GM18909 (cell line): ENCODE data around the gene ASCC3.
A peak's percentile ranks its signal among the peaks of the same experiment; 100 is the strongest.
"Not testable (repeated sequence)": the region's sequence is repeated elsewhere in the genome, so short reads cannot be mapped to it uniquely, and the experiment has no call there.

Source experiments
- ATAC-seq: cut with Tn5 transposase; IDR thresholded peaks from one replicate; pipeline ENCODE4 v1.9.1; 2021; ENCODE audit warnings: mild to moderate bottlenecking; ENCODE audit not compliant: unreplicated experiment, poor library complexity

ASCC3 gene

DNA sequence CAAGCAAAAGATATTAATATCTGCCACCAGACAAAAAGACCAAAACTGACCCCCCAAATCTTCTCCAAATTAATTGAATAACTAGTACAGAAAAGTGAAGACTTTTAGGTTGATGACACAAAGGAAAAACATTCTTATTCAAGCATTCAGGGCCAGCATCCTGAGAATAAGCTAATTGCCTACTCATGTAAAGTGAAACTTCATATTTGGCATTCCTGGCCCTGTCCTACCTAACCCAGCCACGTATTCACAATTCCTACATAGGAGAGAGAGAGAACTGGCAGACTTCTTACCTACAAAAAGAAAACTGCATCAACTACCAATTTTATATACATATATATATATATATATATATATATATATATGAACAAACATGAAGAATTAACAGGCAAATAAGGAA lies 4.9 kb upstream of the ASCC3 start:
- no peak for ATAC-seq

DNA sequence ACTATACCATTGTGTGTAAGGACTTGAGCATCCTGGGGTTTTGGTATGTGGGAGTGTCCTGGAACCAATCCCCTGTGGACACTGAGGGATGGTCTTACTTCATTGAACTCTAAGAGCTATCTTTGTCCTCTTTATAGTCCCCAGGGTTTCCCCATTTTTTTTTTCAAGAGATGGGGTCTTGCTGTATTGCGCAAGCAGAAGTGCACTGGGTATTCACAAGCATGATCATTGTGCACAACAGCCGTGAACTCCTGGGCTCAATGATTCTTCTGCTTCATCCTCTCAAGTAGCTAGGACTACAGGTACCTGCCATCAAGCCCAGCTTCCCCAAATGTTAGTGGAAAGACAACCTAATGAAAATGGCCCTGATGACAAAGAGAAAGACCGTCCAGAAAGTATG lies 2.2 kb upstream of the ASCC3 start:
- no peak for ATAC-seq

DNA sequence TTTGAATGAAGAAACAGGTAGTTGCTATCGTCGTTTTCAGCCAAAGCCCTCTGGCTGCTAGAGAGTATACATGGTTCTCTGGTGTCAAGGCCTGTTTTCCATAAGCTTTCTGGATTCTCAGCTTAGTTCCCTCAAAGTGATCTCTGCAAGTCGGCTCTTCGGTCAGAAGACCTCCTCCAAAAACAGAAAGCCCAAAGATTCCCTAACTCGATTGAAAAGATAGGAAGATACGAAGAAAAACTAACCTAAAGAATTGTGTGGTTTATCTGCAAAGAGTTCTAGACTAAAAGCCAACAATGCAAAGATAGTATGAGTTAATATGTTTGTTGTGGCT lies 545 bp upstream of the ASCC3 start:
- ATAC-seq: no peak

DNA sequence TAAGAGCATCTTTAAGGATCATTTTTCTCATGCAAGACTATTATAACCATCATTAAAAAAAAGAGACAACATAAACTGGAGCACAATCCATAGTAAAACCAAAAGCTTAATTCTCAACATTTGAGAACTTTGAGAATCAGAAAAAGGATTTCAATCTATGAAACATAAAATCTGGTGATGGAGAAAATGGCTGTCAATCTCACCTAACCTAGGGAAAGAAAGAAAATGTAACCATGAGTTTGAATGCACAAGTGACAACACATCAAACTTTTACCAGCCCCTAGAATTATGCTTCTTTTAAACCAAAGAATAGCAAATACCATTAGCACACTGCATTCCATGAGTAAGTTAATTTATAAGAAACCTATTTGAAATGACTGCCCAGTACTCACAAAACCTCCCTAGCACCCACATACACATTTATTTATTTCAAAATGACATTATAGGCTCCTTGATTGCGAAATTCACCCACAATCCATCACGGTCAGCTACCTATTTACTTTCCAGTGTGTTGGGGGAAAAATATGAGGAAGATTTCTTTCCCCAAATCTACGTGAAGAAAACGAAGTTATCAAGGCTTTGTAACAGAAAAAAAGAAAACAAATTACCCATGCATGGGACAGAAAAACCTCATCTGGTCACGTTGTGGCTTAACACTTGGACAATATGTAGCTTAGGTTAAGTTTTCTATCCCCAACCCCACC lies 828 bp downstream of the ASCC3 start:
- ATAC-seq: no peak

DNA sequence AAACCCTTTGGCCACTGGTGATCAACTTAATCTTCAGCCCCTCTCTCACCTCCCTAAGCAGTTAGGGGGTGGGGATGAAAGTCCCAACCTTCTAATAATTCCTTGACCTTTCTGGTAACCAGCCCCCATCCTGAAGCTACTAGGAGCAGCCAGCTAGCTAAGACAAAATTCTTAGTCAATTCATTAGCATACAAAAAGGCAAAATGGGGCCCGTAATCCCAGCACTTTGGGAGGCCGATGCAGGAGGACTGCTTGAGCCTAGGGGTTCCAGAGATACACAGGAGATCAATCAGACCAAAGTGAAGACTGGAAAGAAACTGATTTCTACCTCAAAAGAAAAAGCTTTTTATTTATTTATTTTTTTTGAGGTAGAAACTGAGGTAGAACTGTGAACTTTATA lies 1.8 kb downstream of the ASCC3 start:
- no peak for ATAC-seq

DNA sequence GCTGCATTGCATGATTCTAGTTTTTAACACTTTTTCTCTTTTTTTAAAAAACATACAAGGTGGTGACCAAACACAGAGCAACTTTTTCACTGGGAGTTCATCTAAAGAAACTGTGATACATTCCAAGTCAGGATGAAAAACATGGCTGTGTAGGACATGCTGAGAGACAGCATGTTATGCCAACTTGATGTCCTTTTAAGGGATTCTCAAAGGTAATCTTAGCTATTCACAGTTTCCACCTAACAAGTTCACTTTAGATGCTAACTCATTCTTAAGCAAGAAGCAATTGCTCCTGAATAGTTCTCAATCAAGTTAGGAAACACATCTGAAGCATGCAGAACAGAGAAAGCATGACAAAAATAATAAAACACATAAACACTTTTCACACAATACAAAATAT lies 3.3 kb downstream of the ASCC3 start:
- ATAC-seq: no peak

DNA sequence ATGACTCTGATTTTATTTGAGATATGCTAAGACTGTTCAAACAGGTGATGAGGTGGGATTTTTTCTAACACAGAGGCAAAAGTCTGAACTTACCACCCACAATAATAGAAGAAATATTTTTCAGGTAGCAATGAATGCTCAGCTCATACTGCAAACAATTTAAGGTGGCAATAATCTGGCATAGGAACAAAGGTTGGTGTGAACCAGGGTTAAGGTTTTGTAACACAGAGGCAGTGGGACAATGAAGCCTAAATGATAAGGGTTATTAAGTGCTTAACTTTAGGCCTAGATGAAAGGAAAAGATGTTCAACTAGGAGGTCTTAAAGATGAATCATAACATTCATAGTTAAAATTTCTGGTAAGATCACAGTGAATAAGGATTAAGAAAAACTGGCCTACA lies 4.9 kb downstream of the ASCC3 start:
- ATAC-seq: no peak

DNA sequence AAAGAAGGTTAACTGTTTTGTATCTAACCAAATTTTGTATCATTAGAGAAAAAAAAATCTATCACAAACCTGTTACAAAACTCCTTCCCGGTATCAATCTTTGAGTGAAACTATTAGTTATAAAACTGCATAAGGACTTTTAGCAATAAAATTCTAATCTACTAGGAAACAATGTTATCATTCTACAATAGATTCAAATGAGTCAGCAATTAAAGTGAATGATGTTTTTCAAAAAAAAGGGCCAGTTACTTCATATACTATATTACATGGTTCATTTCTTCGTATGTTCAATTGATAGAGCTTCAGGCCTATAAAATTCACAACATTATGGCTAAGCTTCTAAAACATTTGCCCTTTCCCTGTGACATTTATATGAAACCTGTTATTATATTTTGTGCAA lies 15.6 kb downstream of the ASCC3 start:
- ATAC-seq: no peak

DNA sequence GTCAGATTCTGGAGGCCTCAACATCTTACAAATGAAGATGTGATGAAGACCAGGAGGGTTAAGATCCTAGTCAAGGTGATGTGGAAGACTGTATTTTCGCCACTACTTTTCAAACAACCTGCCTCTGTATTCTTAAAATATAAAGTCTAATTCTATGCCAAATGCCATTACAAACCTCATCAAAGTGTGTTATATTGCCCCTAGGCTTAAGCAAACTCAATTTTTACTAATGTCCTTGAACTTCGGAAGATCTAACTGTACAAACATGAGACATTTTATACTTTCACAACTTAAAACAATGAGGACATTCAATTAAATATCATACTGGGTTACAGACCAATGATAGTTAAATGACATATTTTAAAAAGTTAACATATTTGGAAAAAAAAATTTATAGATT lies 19.1 kb downstream of the ASCC3 start:
- ATAC-seq: no peak

DNA sequence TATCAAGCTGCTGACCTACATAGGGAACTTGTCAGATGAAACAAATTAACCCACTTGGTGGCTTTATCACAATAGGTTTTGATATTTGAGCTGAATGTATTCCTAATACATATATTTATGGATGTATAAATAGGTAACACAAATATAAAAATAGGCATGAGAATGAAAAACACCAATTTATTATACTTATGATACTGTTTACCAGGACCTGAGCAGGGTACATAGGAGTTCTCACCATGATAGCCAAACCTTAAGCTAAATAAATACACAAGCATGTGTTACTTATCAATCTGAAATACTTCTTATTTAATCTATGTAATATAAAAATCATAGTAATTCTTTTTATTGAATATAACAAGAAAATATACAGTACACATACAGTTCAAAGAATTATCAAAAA lies 25.0 kb downstream of the ASCC3 start:
- no peak for ATAC-seq

DNA sequence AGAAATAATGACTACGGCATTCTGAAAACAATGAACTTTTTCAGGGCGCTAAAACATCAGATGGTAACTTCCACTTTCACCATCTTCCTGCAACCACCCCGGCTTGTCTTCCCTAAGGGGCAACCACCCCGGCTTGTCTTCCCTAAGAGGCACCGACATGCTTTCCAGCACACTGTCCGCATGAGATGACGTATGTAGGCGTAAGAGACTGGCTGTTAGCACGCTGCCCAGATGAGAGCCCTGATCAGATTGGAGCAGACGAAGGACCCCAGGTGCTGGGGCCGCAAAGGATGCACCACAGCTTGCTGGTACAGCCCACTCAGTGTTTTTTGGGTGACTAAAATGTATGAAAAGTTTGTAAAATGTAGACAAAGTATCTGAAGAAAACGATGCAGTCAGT lies 29.3 kb downstream of the ASCC3 start:
- ATAC-seq: no peak

DNA sequence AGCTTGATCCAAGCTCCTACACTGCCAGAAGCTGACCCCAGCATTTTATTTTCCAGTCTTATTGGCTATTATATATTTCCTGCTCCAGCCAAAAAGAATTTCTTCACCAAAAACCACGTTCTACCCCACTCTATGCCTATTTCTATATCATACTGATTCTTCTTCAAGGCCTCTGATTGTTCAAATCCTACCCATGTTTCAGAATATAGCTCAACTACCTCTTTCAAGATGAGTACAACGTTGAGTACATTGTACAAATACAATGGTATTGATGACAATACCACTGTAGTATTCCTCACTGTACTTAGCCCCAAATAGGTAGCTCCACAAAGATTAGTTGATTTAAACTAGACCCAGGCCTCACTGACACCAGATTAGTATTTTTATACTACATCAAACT lies 31.0 kb downstream of the ASCC3 start:
- no peak for ATAC-seq

DNA sequence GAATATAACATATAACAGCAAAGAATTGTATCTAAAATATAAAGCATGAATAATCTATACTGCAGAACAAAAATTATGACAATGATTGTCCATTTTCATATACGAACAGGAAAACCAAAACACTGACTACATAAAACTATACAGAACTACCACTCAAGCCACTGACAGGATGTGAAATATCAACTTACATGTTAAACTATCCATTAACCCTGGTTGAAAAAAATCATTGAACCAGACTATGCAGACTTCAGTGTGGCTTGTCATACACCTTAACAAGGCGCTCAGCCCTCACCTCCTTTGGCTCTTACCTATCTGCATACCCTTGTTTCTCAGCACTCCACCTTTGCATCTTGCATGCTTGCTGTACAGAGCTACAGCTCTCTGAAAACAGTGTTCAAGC lies 34.9 kb downstream of the ASCC3 start:
- peak; percentile 74 for ATAC-seq

DNA sequence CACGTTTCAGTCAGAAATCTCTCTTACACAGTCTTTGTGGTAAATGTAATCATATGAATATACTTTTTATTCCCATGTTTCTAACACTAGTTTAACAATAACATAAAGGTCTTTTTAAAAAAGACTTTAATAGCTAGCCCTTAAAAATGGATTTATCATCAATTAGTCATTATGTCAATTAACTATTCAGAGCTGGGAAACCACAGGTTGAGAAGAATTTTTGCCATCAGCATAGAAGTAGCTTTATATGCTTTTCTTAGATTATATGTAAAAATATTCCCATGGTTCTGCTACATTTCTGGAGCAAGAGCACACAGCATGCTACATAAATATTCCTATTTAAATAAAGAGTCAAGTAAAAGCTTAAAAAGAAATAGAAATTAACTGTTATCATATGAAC lies 35.5 kb downstream of the ASCC3 start:
- no peak for ATAC-seq

DNA sequence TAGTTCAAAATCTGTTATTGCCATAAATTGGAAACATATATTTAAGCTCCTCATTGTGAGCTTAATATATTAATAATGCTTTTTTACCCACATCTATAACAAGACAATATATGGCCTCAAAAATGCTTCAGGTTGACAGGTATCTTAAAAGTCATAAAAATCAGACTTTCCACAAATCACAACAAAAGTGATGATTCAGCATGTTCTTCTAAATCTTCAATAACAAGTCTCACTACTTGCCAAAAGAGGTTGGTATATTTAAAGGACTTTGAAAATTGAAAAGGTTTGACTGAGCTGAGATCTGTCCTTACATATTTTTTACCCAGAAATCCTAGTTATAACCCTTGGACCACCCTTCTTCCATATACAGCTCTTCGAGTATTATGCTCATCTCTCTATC lies 41.7 kb downstream of the ASCC3 start:
- no peak for ATAC-seq

DNA sequence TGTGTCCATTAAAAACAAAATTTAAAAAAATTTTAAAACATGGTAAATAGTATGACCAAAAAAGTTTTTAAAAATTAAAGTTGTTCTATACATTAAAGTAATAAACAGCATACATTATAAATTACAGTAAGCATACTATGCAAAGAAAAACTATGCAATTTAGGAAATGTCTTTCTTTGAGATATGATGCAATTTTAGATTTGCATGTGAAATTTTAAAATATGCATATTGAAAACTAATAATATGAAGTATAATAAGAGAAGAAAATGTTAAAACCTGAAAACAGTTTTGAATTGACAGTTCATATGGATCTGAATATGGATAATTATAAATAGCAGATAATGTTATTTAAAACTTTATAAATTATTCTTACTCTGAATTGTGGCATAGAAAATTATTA lies 43.1 kb downstream of the ASCC3 start:
- no peak for ATAC-seq

DNA sequence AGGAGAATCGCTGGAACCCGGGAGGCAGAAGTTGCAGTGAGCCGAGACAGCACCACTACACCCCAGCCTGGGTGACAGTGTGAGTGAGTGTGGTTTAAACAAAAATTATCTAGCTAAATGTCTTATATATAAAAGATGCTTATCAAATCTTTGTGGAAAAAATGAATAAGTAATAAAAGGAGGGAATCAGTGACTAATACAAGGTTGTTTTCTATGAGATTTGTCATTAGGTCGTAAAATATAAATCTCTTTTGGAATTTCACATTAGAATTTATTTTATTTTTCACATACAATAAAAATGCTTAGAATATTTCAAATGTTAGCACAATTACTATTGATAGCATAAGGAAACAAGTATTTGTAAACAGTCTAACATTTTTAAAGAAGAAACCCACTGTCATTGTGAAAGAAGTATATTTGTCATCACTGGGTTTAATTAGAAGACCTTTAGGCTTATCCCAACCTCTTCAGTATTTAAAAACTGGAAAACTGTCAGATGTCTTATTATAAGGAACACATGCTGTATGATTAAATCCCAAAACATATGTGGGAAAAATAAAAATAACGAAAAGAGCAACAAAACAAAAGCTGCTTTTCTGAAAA lies 47.1 kb downstream of the ASCC3 start:
- ATAC-seq: no peak

DNA sequence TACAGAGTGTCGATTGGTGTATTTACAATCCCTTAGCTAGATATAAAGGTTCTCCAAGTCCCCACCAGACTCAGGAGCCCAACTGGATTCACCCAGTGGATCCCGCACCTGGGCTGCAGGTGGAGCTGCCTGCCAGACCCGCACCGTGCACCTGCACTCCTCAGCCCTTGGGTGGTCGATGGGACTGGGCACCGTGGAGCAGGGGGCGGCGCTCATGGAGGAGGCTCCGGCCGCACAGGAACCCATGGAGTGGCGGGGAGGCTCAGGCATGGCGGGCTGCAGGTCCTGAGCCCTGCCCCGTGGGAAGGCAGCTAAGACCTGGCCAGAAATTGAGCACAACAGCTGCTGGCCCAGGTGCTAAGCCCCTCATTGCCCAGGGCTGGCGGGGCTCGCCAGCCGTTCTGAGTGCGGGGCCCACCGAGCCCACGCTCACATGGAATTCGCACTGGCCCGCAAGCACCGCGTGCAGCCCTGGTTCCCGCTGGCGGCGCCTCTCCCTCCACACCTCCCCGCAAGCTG lies 52.0 kb downstream of the ASCC3 start:
- not testable (repeated sequence) for ATAC-seq

DNA sequence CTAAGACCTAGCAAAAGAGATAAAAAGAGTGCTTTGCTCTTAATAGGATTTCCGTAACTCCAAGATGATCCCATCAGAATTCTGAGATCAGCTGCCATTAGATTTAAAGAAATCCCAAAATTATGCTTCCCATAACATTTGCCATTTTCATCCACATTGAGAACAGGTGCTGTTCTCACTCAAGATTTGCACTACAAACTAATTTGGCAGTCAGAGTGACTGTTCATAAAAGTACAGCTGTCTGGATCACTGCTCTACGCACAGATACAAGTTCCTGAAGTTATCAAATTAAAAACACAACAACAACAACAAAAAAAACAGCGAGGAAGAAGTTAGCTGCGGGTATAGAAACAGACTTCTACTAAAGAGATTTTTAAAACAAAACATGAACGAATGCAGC lies 58.1 kb downstream of the ASCC3 start:
- no peak for ATAC-seq

DNA sequence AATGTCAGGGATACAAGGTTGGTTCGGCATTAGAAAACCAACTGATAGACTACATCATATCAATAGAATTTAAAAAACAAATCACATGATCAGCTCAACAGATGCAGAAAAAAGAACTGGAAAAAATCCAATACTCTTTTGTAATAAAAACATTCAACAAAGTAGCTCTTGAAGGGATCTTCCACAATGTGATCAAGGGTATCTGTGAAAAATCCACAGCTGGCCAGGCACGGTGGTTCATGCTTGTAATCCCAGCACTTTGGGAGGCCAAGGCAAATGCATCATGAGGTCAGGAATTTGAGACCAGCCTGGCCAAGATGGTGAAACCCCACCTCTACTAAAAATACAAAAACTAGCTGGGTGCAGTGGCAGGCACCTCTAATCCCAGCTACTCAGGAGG lies 63.1 kb downstream of the ASCC3 start:
- no peak for ATAC-seq

DNA sequence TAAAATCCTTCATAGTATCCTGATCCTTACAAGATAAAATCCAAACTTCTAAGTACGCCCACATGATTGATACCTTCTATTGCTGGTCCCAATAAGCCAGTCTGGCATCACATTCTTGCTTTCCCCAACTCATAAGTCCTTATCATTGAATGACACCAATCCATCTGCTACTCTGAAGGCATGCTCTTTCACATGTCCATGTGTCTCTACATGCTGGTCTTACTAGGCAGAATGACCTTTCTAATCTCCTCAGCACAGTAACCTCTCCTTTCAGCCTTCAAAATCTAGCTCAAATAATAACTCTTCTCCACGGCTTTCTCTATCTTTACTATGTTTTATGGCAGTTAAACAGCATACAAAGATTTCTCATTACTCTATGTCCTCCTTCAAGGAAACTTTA lies 71.1 kb downstream of the ASCC3 start:
- ATAC-seq: no peak

DNA sequence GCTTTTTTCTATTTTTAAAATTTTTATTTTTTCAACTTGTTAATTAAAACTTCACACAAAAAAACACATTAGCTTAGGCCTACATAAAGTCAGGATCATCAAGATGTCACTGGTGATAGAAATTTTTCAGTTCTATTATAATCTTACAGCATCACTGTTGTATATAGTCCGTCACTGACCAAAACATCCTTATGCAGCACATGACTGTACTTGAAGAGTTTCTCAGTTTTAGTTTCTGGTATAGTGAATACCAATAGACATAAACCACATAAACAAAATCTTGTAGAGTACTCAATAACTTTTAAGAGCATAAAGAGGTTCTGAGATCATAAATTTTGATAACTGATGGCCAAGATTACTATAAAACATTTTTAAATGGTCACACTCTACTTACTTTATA lies 71.8 kb downstream of the ASCC3 start:
- peak; percentile 82 for ATAC-seq
